GM21619 (cell line): Measurements from ENCODE around the gene GABRG3.

Source experiments
- ATAC-seq: cut with Tn5 transposase; IDR thresholded peaks from one replicate; pipeline ENCODE4 v1.9.1; 2021; ENCODE audit not compliant: unreplicated experiment

The GABRG3 gene

DNA sequence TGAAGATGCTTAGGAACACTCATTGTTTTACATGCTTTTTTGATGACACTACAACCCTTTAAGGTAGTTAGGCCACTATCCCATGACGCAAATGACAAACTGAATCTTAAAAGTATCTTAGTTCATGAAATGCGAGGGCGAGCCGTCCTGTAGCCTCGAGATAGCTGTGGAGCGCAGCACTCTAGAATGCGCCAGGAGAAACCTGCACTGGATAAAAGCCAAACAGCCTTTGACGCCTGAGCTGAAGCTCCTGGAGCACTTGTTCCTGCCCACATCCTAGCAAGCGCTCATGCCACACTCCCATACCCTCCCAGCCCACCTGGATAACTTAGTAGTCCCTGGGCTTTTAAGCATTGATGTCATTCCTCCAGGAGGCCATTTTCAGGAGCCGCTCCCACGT is 516.9 kb downstream of the GABRG3 start:
- ATAC-seq = no peak

DNA sequence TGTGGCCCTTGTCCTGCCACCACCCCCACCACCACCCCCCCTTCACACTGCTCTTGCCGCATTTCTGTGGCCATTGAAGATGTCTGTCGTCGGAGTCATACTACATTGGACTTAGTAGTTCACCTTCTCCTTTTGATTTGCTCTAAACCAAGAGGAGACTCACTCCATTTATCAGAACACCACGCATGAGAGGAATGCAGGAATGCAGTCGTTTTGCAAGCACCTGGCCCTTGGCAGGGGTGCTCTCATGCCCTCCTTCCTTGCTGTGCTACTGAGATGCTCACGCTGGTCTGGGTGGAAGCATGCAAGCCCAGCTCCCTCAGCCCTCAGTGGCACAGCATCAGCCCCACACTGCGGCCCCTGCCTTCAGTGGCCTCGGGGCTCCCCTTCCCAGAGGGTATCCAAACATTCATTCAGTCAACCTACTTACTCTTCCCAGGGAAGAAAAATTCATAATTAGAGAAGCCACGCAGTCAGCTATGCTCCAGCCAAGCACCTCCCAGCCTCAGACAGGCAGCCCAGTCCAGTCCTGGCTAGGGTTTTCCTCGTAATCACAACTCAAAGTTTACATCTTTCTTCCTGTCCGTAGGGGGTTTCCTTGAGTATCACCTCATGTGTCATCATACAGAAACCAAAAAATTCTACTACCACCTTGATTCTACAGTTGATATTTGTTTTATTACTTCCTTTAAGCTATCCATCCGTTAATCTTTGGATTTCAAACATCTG is 520.0 kb downstream of the GABRG3 start:
- ATAC-seq = no peak

- ATAC-seq = no peak
These were observed 521.0 kb downstream of the GABRG3 start for GRCh38 chr15:27491666-27492621.

DNA sequence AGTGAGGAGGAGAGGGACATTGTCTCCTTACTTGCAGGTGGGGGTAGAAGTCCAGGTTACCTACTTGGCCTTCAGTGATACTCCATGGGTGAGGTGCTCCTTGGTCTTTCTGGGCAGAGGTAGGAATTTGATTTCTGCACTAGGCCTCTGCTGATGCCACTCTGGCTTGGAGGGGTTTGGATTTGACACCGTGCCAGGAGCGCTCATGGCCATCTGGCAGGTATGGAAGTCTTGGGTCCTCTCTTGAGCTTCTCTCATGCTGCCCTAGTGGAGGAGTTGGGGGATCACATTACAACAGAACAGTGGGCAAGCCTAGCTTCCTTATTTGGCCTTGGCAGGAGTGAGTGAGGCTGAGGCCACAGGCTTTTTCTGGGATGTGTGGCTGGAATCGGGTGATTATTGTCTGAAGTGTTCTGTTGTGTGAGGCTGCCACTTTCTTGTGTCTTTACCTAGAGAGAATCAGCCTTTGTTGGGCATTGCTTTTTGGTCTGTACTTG is 525.0 kb downstream of the GABRG3 start:
- ATAC-seq = no peak

DNA sequence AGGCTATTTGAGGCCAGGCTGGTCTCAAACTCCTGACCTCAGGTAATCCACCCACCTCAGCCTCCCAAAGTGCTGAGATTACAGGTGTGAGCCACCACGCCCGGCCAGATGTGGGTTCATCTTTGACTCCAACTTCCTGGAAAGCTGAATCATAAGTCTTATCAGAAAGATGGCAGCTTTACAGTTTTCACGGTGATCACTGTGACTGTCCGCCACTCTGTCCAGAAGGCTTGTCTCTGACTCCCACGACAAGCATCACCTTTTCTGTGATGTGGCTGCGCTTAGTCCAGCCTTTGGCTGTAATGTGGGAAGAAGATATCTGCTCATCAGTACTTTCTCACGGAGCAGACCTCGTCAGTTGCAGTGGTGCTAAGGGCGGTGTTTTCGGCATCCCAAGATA is 527.7 kb downstream of the GABRG3 start:
- no peak for ATAC-seq

GRCh38 chr15:27499191-27499590 is 528.2 kb downstream of the GABRG3 start:
- no peak for ATAC-seq

DNA sequence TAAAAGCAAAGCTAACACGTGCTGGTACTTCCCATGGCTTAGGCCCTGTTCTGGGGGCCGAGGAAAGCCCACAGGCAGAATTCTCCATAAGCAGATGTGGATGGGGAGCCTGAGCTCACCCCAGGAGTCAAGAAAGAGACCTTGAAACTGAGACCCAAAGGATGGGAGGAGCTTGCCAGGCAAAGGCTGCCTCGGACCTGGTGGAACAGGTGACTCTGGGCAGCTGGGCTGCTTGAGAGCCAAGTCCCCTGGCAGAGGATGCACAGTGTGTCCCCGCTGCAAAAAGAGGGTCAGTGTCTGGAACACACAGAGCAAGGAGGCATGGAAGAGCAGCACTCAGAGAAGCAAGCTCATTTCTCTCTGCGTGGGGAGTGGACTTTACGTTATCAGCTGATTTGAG is 528.7 kb downstream of the GABRG3 start:
- ATAC-seq = no peak

- no peak for ATAC-seq
These were observed 529.2 kb downstream of the GABRG3 start for GRCh38 chr15:27500206-27500605.

DNA sequence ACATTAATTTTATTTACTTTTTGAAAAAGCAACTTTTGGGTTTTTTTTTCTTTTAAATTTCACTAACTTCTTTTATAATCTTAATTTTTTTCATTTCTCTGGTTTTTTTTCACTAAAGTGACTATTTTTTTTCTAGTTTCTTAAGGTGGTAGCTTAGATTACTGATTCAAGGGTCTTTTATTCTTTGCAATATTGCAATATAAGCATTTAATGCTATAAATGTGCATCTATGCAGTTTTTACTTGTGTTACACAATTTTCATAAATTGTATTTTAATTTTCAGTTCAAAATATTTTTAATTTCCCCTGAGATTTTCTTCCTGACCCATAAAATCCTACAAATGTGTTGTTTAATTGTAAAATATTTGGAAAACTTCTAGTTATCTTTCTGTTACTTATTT is 535.8 kb downstream of the GABRG3 start:
- ATAC-seq = no peak

DNA sequence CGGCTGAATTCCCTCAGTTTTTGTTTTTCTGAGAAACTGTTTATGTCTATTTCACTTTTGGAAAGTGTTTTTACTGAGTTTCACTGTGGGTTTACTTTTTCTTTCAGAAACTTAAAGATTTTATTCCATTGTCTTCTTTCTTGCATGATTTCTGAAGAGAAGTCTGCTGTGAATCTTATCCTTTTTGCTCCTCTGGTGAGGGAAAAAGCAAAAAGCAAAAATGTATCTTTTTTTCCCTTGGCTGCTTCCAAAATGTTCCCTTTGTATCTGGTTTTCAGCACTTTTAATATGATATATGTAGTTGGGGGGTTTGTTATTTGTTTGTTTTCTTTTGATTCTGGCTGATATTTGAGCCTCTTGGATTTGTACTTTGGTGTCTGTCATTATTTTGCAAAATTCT is 538.0 kb downstream of the GABRG3 start:
- ATAC-seq = no peak

DNA sequence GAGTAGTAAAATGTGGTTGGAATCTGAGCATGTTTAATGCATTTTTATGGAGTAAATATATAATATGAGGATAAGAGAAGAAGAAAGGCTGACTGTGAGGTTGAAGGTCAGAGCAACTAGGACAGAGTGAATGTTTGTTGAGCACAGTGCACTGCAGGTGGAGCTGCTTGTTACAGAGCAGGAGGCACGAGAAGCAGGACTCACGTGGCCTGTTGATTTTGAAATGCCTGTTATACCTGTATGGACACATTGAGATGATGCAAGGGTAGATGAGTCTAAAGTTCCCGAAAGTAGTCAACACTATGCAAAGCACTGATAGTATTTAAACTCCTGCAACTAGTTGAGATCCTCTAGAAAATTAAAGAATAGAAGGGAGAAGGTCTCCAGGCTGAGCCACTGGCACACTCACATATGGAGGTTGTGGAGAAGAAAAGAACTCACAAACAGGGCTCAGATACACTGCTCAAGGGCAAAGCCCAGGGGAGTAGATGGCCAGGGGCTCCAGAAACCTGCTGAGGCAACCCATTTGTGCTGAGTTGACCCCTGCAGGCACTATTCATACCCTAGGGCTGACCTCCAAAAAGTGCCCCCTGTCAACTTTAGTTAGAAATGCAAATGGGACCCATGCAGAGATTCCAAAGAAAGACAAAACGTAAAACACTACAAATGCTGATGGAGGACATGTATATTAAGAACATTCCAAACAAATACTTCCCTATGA is 541.5 kb downstream of the GABRG3 start:
- ATAC-seq = no peak

GRCh38 chr15:27514526-27514925 is 543.5 kb downstream of the GABRG3 start:
- no peak for ATAC-seq

DNA sequence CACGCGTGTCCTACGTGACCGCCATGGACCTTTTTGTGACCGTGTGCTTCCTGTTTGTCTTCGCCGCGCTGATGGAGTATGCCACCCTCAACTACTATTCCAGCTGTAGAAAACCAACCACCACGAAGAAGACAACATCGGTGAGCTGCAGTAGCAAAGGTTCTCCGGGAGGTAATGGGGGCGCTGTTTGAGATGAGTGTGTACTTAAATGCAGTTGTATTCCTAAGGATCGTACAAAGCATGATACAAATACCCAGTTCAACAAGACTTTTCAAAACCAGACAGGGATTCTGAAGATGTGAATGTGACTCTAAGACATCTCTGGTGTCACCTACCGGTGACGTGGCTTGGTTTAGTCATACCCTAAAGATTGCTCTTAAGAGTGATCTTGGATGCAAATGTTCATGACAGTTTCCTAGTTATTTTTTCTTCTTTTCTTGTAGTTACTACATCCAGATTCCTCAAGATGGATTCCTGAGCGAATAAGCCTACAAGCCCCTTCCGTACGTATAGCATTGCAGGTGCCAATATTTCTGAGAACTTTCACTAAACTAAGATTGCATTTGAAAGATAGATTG is 556.6 kb downstream of the GABRG3 start:
- no peak for ATAC-seq

GRCh38 chr15:27529399-27529798 is 558.4 kb downstream of the GABRG3 start:
- ATAC-seq = no peak

DNA sequence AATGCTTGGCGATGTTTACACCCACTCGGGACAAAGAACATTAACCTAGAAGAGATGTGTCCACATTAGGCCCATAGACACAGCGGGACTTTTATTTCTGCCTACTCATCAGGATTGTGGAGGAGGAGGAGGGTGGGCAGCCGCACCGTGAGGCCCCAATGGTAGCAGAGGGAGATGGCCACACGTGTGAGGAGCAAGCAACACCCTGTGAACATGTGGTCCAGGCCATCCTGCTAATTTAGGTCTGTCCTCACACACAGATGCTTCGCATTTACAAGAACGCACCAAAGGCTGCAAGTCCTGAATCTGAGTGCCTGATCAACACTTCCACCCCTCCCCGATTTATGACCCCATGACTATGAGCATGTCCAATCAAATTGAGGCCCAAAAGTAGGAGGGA is 560.0 kb downstream of the GABRG3 start:
- ATAC-seq = no peak

GRCh38 chr15:27532358-27532757 is 561.4 kb downstream of the GABRG3 start:
- ATAC-seq = no peak

GRCh38 chr15:27535445-27536129 is 564.6 kb downstream of the GABRG3 start:
- ATAC-seq = no peak

DNA sequence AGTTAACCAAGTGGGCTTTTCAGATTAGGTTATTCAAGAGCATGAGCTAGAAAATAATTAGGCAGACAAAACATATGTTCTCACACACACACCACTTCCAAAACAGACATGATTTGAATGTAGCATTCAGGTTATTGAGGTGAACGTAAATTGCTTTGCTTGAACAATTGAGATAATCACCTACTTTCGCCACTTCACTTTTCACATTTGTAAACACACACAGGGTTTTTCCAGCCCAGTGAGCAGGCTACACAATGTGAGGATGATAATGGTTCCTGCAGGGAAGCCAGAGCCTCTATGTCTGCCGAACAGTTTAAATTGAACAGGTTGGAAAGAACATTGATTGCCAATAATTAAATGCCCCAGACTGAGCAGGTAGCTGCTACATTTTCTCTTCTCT is 567.3 kb downstream of the GABRG3 start:
- no peak for ATAC-seq

DNA sequence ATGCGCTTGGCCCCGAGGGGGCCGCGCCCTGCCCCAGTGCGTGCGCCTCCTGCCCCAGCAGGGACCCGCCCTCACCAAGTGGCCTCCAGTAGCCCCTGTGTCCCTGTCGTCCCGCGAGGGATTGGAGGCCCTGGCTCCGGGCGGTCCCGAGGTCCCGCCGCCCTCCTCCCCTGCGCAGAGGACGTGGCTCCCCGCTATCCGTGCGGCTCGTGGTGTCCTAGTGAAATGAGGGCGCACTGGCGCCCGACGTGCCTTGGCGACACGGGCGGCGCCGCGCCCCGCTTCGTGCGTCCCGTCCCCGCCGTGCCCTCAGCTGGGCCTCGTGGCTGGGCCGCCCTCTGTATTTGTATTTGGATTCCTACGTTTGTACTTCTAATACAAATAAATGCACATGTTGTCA is 570.6 kb downstream of the GABRG3 start:
- no peak for ATAC-seq

GRCh38 chr15:27545494-27546255 is 574.7 kb downstream of the GABRG3 start:
- ATAC-seq = no peak
